DMS153 treated with DMSO at 0.1 percent for 48 hours (cell line): ENCODE results near the gene ARID1A.
A peak's percentile ranks its signal among the peaks of the same experiment; 100 is the strongest.
"Not testable (repeated sequence)": the region's sequence is repeated elsewhere in the genome, so short reads cannot be mapped to it uniquely, and the experiment has no call there.

Source experiments
- DNase-seq: peaks from one replicate; lab custom pipeline; 2025; ENCODE audit not compliant: unreplicated experiment; lab: John Stamatoyannopoulos, UW

The ARID1A gene

DNA sequence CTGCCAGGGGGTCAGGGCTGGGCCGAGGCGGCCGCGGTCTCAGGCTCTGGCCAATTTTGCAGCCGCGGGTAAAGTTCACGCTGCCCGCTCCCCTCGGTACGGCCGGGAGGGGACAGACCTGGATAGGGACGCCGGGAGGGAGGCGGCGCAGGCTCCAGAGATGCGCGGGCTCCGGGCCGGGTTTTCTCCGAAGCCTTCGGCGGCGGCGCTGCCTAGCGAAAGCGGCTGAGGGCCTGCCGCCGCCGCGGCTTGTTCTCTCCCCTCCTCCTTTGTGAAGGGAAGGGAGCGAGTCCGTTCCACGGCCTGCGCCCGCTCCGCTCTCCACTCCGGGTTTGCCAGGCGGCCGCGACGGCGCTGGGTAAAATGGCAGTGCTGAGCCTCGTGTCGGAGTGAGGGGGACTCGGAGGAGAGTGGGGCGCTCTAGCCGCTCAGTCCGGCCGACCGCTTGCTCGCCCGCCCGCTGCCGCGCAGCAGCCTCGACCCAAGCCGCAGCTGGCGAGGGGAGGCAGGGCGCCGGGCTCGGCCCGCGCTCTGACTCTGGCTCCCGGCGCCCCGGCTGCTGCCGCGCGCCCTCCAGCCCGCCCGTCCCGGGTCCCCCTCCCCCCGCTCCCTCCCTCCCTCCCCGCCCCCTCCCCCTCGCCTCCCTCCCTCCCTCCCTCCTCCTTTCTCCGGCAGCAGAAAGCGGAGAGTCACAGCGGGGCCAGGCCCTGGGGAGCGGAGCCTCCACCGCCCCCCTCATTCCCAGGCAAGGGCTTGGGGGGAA is at the start of gene ARID1A:
ARID1A (plus strand) TSS at position 660 of the 763 bp plus-strand sequence. CDS start 389 bp downstream, outside the sequence.
- DNase-seq = peak; percentile 95

DNA sequence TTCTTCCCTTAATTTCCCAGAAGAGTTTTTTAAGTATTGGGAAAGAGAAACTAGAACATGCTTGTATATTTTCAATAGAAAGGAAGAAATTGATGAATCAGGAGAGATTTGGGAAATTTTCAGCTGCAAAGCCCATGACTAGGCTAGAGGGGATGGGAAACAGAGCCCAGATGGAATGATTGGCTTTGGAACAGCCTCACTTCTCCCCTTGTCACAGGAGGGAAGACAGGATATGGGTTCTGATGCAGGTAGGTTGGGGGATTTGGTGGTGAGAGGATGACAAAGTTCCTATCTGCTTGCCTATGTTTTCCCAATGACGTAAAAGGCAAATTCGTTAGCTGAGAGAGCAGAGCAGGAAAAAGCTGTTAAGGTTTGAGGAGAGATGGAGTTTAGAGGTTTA is 31.0 kb upstream of the ARID1A start:
- no peak for DNase-seq

DNA sequence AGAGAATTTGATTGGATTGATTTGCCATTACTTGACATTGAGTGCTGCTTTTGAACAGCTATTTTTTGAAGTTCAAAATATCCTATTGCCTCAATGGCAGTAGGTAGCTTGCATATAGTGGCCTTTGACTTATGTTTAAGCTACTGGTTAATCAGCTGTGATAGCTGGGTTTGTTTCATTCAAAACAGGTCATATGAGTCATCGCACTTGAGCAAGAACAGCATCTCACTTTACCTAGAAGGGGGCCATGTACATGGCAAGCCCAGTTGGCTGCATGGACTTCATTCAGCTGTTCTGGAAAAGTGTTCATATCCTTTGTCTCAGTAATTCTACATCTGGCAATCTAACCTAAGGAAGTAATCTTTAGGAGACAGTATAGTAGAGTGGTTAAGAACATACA is 29.0 kb upstream of the ARID1A start:
- no peak for DNase-seq

DNA sequence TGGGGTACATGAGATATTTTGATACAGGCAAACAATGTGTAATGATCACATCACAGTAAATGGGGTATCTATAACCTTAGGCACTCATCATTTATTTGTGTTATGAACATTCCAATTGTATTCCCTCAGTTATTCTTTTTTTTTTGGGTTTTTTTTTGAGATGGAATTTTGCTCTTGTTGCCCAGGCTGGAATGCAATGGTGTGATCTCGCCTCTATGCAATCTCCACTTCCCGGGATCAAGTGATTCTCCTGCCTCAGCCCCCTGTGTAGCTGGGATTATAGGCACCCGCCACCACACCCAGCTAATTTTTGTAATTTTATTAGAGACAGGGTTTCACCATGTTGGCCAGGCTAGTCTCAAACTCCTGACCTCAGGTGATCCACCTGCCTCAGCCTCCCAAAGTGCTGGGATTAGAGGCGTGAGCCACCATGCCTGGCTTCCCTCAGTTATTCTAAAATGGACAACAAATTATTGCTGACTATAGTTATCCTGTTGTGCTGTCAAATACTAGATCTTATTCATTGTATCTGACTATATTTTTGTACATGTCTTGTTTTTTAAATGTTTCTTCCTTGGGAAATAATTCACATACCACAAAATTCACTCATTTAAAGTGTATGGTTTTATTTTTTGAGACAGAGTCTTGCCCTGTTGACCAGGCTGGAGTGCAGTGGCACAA is 27.6 kb upstream of the ARID1A start:
- not testable (repeated sequence) for DNase-seq

DNA sequence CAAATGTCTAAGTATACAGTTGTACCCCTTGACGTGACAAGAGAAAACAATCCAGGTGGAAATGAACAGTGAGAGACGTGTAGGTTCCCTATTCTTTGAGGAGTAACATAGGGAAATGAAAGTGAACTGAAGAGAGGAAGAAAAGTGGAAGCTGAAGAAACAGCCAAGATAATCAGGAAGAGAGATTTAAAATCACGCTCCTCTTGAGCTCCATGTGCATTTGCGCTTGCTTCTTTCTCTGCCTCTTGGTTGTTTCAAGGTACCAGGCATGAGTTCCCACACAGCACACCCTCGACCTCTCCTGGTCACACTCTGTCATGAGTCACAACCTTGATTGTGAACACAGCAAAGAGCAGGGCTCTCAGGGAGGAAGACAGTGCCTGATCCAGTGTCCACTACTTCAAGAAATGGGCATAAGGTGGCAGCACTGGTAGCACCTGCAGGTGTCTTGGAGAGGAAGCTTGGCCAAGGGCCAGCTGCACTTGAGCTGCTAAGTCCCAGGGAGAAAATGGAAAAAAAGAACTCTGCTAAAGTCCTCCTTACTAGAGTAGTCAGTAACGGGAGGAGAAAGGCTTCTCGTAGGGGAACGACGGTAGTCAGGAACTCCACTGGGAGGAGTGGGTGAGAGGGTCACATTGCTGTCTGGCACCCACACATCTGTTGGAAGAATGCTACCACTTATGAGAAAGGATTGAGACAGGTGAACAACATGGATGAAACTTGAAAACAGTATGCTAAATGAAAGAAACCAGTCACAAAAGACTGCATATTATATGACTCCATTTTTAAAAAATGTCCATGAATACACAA is 18.3 kb upstream of the ARID1A start:
- DNase-seq = peak; percentile 78

DNA sequence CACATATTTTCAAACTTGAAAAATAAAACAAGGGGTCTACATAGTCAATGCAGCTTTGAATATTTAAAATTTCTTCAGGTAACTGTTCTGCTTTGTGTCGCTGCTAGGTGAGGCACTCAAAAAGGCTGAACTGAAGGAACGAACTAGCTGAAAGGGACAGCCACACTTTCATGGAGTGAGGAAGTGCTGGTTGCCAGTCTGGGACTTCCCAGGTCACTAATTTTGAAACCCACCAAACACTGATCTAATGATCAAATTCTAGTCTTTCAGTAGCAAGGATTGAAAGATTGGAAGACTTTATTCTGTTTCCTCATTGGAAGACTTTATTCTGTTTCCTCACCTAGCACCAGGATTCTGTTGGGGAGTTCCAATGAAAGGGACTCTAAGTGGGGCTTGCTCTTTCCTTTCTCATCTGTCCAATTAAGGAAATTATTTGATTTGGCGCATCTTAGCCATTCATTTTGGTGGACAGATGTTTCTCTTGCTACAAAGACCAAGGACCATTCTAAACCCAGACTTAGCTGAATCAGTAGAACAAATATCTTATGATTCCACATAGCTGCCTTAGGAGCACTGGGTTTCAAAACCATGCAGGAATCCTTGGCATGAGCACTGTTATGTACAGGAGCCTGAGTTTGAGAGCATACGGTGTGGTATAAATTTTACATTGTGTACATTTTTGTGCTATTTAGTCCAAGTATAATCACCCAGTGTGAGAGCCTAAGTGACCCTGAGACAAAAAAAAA is 10.9 kb upstream of the ARID1A start:
- no peak for DNase-seq

DNA sequence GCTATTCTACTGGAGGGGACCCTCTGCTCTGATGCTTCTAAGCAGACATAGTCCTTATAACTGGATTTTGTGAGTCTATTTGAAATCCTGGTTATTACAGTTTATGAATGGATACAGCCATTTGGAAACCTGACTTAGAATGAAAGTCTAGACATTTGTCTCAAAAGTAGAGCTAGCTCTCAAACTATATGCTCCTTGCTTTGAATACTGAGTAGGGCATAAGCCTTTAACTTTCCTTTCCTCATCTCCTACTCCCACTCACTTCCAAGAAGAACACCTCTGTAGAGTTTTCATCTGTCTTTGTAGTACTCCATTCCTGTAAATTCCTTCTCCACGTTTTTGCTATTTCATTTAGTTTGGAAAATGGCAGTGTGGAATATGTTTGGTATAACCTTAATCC is 9.0 kb upstream of the ARID1A start:
- DNase-seq = no peak

DNA sequence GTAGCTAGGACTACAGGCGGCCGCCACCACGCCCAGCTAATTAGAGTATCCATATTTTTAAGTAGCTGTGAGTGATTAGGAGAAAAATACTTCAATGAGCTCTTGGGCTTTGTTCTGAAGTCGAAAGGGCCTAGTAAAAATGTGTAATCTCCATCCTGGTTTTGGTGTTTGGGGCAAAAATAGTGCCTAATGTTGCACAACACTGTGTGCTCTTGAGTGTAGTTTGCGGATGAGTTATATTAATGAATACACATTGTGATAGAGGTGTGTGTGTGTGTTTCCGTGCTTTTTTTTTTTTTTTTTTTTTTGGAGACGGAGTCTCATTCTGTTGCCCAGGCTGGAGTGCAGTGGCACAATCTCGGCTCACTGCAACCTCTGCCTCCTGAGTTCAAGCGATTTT is 6.3 kb upstream of the ARID1A start:
- no peak for DNase-seq

DNA sequence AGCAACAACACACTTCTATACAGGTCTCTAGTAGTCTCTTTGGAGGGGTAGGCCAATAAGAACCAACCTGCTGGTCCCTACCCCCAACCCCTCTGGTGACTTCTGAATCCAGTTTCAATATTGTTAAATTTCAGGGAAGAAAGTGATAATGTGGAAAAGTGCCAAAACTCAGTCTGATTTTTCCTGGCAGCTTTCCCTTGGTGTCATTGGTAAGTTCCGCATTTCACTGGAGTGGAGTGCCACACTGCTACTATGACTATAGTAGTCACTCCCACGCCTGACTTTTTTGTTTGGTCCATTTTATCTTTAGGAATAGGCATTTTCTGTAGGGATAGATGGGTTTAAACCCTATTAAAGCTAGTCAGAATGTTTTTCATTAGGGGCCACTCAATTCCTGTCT is 5.7 kb upstream of the ARID1A start:
- no peak for DNase-seq

DNA sequence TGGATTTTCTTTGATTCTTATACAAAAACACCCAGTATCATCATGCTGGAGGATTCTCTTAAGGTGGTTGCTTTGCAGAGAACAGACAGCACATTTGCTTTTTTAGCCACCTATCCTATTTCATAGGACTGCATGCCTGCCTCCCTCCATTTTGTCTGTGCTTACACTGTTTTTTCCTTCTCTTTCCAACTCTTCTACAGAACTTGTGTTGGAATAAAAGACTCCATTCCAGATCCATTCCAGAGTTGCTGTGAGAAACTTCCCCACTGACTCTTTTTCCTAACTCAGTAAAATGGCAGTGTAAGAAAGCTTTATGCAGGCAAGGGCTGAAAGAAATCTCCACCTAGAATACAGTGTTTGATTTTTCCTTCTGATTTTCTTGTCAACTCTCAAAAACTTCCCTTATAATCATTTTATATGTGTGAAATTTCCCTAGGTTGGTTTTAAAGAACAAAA is 5.2 kb upstream of the ARID1A start:
- no peak for DNase-seq

DNA sequence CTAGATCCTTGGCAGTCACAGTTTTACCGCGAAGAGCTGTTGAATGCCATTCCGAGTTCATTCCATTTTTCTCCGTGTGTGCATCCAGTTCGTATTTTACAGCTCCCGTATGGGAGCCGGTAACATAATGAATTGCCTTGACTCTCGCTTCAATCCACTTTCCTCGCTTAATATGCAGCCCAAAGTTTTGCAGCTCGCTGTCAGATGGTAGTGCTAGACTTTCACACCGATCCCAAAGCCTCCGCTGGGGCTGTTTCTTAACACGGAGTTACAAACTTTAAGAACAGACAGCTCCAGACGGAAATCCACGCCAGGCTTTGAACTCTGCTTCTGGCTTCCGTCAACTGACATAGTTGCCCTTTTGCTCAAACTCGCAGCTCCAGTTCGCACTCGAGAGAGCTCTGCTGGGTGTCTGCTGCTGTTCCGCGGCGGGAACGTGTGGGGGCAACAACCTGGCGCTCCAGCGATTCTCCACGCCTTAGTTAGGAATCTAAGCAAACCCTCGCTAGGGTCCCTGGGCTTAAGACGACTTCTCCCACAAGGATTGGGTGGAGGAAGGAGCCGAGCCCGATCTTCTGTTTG is 3.5 kb upstream of the ARID1A start:
- peak; percentile 97 for DNase-seq

DNA sequence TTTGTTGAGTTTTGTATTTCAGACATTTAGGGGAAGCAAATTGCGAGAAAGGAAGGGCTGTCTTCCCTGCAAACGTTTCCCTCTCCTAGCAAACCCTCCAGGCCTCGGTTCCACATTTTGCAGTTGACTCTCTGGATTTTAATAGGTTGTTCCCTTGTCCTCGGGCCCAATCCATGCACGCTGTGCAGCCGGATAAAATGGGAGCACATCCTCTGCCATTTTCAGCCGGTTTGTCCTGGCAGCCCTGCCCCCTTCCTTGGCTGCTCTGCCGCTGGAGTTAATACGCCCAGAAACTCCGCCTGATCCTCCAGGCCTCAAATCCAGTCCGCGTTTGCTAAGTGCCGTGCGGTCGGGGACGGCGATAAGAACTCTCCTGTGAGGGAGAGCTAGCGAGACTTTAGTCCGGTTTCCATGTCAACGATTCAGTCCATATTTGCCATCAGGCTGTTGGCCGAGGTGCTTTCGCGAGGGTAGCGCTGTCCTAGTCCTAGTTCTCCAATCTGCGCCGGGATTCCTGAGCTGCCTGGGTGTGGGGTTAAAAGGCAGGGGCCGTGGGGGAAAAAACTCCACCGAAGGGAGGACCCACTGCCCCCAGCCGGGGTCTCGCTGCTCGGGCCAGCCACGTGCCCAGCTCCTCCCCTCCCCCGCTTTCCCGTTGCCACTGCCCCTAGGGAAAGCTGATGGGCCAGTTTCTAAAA is 2.9 kb upstream of the ARID1A start:
- DNase-seq = peak; percentile 99

DNA sequence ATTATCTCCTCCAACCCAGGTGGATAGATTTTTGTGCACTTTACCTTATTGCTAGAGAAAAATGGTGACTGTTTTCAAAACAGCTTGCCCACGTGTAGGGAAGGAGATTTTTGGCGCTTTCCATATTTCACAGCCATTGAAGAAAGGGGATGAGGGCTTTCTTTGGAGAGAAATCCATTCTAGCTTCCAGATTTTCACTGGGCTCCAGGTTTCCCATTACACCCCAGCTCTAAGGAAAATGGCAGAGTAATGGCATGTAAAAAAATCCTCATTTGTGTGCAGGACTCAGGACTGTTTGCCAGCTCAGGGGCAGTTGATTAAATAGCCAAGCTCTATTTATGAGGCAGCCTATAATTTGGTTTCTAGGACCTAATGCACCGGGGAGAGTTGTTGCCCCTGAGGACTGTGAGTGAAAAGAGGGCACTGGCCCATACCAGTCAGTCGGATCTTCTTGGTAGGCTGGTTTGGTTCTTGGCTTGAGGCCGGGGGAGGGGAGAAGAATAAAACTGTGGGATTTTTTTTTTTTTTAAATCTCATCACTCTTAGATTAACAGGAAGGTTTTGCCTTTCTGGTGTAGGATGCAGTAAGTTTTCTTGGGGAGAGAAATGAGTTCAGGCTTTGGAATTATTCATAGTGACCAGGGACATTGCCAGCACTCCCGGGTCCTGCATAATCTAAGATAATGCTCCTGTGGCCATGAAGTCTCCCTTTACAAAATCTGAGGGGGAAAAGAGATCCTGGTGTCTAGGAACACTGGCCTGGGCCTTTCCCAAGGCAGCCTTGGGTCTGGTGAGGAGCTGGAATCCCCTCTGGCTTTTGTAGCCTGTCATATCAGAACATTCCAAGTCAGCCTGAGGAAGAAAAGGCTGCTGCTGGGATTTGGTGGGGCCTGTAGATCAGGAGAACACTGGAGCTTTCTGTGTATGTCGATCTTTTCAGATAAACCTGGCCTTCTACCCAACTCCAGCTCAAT is 1.9 kb upstream of the ARID1A start:
- no peak for DNase-seq

DNA sequence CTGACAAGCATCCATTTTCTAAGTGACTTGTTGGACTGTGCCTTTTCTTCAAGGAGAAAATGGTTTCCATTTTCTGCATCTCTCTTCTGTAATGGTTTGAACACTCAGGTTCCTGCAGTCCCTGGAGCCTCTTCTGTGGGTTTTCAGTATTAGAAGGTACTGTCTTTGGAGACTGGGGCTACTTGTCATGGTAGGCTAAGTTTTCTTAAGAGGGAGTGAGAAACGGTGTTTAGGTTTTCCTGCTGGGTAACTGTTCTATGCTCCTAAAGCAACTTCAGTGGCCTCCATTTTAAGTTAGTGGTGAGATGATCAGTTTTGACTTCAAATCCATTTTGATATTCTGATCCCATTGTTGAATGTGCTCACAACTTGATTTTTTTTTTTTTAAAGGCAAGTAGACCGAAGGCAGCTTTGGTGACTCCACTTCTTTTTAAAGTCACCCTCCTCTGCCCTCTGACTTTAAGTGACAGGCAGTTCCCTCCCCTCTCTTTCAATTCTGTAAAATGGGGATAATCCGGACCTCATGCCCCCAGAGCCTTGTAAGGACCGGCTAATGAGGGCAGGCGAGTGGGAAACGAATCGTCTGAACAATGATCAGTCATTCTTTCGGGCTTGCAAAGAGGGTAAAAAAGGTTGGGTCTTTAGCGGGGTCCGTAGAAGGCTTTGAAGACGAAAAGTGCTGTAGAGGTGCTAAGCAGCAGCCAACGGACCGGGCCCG is 1.0 kb upstream of the ARID1A start:
- no peak for DNase-seq

DNA sequence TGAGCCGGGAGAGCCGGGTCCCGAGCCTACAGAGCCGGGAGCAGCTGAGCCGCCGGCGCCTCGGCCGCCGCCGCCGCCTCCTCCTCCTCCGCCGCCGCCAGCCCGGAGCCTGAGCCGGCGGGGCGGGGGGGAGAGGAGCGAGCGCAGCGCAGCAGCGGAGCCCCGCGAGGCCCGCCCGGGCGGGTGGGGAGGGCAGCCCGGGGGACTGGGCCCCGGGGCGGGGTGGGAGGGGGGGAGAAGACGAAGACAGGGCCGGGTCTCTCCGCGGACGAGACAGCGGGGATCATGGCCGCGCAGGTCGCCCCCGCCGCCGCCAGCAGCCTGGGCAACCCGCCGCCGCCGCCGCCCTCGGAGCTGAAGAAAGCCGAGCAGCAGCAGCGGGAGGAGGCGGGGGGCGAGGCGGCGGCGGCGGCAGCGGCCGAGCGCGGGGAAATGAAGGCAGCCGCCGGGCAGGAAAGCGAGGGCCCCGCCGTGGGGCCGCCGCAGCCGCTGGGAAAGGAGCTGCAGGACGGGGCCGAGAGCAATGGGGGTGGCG is 371 bp downstream of the ARID1A start:
- DNase-seq = no peak

DNA sequence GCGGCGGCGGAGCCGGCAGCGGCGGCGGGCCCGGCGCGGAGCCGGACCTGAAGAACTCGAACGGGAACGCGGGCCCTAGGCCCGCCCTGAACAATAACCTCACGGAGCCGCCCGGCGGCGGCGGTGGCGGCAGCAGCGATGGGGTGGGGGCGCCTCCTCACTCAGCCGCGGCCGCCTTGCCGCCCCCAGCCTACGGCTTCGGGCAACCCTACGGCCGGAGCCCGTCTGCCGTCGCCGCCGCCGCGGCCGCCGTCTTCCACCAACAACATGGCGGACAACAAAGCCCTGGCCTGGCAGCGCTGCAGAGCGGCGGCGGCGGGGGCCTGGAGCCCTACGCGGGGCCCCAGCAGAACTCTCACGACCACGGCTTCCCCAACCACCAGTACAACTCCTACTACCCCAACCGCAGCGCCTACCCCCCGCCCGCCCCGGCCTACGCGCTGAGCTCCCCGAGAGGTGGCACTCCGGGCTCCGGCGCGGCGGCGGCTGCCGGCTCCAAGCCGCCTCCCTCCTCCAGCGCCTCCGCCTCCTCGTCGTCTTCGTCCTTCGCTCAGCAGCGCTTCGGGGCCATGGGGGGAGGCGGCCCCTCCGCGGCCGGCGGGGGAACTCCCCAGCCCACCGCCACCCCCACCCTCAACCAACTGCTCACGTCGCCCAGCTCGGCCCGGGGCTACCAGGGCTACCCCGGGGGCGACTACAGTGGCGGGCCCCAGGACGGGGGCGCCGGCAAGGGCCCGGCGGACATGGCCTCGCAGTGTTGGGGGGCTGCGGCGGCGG is 1.0 kb downstream of the ARID1A start:
- DNase-seq = no peak

DNA sequence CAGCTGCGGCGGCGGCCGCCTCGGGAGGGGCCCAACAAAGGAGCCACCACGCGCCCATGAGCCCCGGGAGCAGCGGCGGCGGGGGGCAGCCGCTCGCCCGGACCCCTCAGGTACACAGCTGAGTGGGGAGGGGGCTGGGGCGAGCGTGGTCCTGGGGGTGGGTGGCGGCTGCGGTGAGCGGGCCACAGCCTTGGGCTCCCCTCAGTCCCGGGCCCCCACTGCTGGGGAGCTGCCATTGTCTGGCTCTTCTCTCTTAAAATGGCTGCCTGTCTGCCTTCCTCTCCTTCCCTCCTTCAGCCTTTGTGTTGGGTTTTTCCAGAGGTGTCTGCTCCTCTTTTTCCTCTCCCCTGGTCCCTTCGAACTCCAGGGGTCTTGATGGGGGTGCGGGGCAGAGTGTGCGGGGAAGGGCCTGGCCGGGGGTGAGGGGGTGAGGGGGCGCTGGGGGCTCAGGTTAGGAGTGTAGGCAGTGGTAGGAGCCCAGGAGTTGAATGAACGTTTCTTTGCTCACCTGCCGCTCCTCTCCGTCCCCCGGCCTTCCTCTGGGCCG is 1.7 kb downstream of the ARID1A start:
- DNase-seq = no peak
